Stomach (tissue), 9 donors: ENCODE data around the gene UPF3B. TPM values are rescaled to one million over a fixed set of nuclear protein-coding genes. Genes with fewer than 3 reads are reported as not detected.

ENCODE experiments used
- DNase-seq, 2 donors: peaks; one replicate each; pipeline versions ENCODE4 v3.0.0 to v3.0.0-alpha.2; 2013 to 2019
- H3K27ac ChIP-seq, 5 donors: fragments of 200-600 bp in 4 of 5; sonication (generic) in 4 of 5; one replicate each; pipeline ENCODE4 v1.5.1; 2013 to 2019; ENCODE audit warnings: mild to moderate bottlenecking in 1 of 5, moderate library complexity in 1 of 5
- H3K27me3 ChIP-seq, 3 donors: fragments of 200-600 bp; sonication (generic); one replicate each; pipeline ENCODE4 v1.5.1; 2017 to 2019; ENCODE audit warnings: mixed run types in 1 of 3
- H3K36me3 ChIP-seq, 4 donors: fragments of 200-600 bp; sonication (generic); 1 replicate in 3 of 4; 2 replicates in 1 of 4; pipeline ENCODE4 v1.5.1; 2016 to 2019
- H3K4me1 ChIP-seq, 4 donors: fragments of 200-600 bp; sonication (generic); one replicate each; pipeline ENCODE4 v1.5.1; 2016 to 2019
- H3K4me3 ChIP-seq, 4 donors: fragments of 200-600 bp; sonication (generic) in 3 of 4; one replicate each; pipeline ENCODE4 v1.5.1; 2016 to 2019; ENCODE audit warnings: mild to moderate bottlenecking in 1 of 4
- H3K9me3 ChIP-seq, 4 donors: fragments of 200-600 bp; sonication (generic); one replicate each; pipeline ENCODE4 v1.5.1; 2016 to 2019
- EP300 ChIP-seq: sonication (generic); formaldehyde crosslinking; IDR thresholded peaks from one replicate; pipeline ENCODE4 v1.6.1; 2017; ENCODE audit warnings: antibody characterized with exemption
- POLR2A ChIP-seq, 4 donors: fragments of 450-650 bp; IDR thresholded peaks; one replicate each; pipeline ENCODE4 v1.6.1; 2016; ENCODE audit warnings: antibody characterized with exemption in 4 of 4, control low read depth in 2 of 4, mild to moderate bottlenecking in 1 of 4, moderate library complexity in 1 of 4
- POLR2AphosphoS5 ChIP-seq, 3 donors: sonication (generic); formaldehyde crosslinking; IDR thresholded peaks; one replicate each; pipeline ENCODE4 v1.6.1; 2016; ENCODE audit warnings: antibody characterized with exemption in 3 of 3
- WGBS, 5 donors: extraction: QIAGEN DNeasy Blood & Tissue Kit in 3 of 5; methylation state at CpG; one replicate each; pipeline versions ENCODE4 v1.1.5 to v1.1.7; 2013 to 2018; 5-methylcytosine and 5-hydroxymethylcytosine counted together
- intact Hi-C: fragments of 100-400 bp; cut with DNase I; formaldehyde crosslinking; loops from one replicate; pipeline ENCODE4 v1.15.1; 2023; ENCODE audit warnings: low total_unique reads
- polyA plus RNA-seq, 3 donors: library from polyadenylated mRNA; stranded (reverse); fragments of 200-250 nt; gene quantifications; one replicate each; pipeline ENCODE4 v1.2.3, GENCODE V29; 2013
- total RNA-seq, 5 donors: library from RNA; depleted of rRNA; stranded (reverse); fragments of >200 nt; gene quantifications; one replicate each; pipeline versions ENCODE4 v1.1.0 to v1.2.3, GENCODE V29; 2014 to 2016
- TF ChIP-seq, protein P1 (sequence below), 7 experiments: fragments of 450-650 bp in 4 of 7; fragments of 200-600 bp in 3 of 7; sonication (generic) in 3 of 7; IDR thresholded peaks; one replicate each; pipeline ENCODE4 v1.5.1; 2016 to 2019; ENCODE audit warnings: antibody characterized with exemption in 7 of 7, control low read depth in 2 of 7, mild to moderate bottlenecking in 1 of 7
- donor health status: healthy with polysubstance abuse.
- donor health status: Bipolar disorder and iron deficiency.
- donor health status: healthy.

The UPF3B gene
- total and polyA plus RNA-seq, 8 donors = 1.2 to 25.1 (median 7.7) TPM

- intact Hi-C loops = no loop called here
- Histone ChIP-seq H3K4me1 (peaks cover 0 to 6% (median 0%) of the 10 kb centered on the region in 4 donors), H3K27ac (no peak overlapping the region), H3K9me3 (peaks cover 0 to 3% (median 0%) of the 10 kb centered on the region in 4 donors), H3K27me3 (peaks cover 0 to 11% (median 0%) of the 10 kb centered on the region in 3 donors), H3K4me3 (peak overlapping the region; percentile 22 to 43 (median 38)), H3K36me3 (no peaks in the 10 kb centered on the region)
- peak; percentile 54 to 80 for DNase-seq
- 6 to 41% (median 9%) methylated on average over 10 to 40 of the region's 40 CpGs for WGBS, 5 donors
- TF ChIP-seq POLR2AphosphoS5 (IDR thresholded peaks at IDR 0.05) = no peak
- TF ChIP-seq POLR2A (IDR thresholded peaks at IDR 0.05) = no peak
- TF ChIP-seq, protein P1, sequence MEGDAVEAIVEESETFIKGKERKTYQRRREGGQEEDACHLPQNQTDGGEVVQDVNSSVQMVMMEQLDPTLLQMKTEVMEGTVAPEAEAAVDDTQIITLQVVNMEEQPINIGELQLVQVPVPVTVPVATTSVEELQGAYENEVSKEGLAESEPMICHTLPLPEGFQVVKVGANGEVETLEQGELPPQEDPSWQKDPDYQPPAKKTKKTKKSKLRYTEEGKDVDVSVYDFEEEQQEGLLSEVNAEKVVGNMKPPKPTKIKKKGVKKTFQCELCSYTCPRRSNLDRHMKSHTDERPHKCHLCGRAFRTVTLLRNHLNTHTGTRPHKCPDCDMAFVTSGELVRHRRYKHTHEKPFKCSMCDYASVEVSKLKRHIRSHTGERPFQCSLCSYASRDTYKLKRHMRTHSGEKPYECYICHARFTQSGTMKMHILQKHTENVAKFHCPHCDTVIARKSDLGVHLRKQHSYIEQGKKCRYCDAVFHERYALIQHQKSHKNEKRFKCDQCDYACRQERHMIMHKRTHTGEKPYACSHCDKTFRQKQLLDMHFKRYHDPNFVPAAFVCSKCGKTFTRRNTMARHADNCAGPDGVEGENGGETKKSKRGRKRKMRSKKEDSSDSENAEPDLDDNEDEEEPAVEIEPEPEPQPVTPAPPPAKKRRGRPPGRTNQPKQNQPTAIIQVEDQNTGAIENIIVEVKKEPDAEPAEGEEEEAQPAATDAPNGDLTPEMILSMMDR (IDR thresholded peaks at IDR 0.05) = peak in 3 of 7 experiments; percentile 9 to 34 (median 15)
- no peak for TF ChIP-seq EP300
Measured at GRCh38 chrX:119887721-119888425, 35.1 kb upstream of the UPF3B start.

- TF ChIP-seq, protein P1 (IDR thresholded peaks at IDR 0.05) = no peak
- TF ChIP-seq EP300 = no peak
- no peak for TF ChIP-seq POLR2AphosphoS5 (IDR thresholded peaks at IDR 0.05)
- no peak for TF ChIP-seq POLR2A (IDR thresholded peaks at IDR 0.05)
- H3K27me3 ChIP-seq = peaks cover 0 to 11% (median 0%) of the 10 kb centered on the region in 3 donors
- H3K36me3 ChIP-seq = no peaks in the 10 kb centered on the region
- intact Hi-C loops = no loop called here
- no peak for DNase-seq
- peaks cover 0 to 6% (median 0%) of the 10 kb centered on the region in 4 donors for H3K4me1 ChIP-seq
- peaks cover 0 to 3% (median 0%) of the 10 kb centered on the region in 4 donors for H3K9me3 ChIP-seq
- 51 to 71% (median 66%) methylated on average over 11 of the region's 11 CpGs for WGBS, 5 donors
- H3K27ac ChIP-seq = peak overlapping the region in 3 of 5 donors; percentile 14 to 43 (median 30)
- peak overlapping the region; percentile 7 to 28 (median 20) for H3K4me3 ChIP-seq
Measured at GRCh38 chrX:119885554-119886428, 33.0 kb upstream of the UPF3B start.

- WGBS, 5 donors = 54 to 60% (median 55%) methylated on average over 11 of the region's 11 CpGs
- intact Hi-C loops = no loop called here
- TF ChIP-seq EP300 (no peak), POLR2A (IDR thresholded peaks at IDR 0.05) (no peak), POLR2AphosphoS5 (IDR thresholded peaks at IDR 0.05) (peak in 1 of 3 donors; percentile 8)
- TF ChIP-seq, protein P1 (IDR thresholded peaks at IDR 0.05) = peak in 5 of 7 experiments; percentile 17 to 39 (median 35)
- Histone ChIP-seq H3K4me1 (no peaks in the 10 kb centered on the region), H3K27me3 (no peaks in the 10 kb centered on the region), H3K9me3 (no peaks in the 10 kb centered on the region), H3K27ac (no peak overlapping the region), H3K4me3 (no peak overlapping the region), H3K36me3 (peaks cover 0 to 28% (median 21%) of the 10 kb centered on the region in 4 donors)
- DNase-seq = peak in 1 of 2 donors; percentile 72
Measured at GRCh38 chrX:119880552-119881437, 28.0 kb upstream of the UPF3B start.
